Stimulated activated CD4-positive, alpha-beta T cell treated with anti-CD3 and anti-CD28 coated beads, Interleukin-1b, Interleukin-23, amount 100 ng/mL, for 1 hour (primary cell): Measurements from ENCODE around the gene ABAT.

Experiments
- DNase-seq, 2 donors: peaks; one replicate each; pipeline ENCODE4 v3.0.0-alpha.2; 2020; ENCODE audit warnings: low read depth in 2 of 2

The ABAT gene

DNA sequence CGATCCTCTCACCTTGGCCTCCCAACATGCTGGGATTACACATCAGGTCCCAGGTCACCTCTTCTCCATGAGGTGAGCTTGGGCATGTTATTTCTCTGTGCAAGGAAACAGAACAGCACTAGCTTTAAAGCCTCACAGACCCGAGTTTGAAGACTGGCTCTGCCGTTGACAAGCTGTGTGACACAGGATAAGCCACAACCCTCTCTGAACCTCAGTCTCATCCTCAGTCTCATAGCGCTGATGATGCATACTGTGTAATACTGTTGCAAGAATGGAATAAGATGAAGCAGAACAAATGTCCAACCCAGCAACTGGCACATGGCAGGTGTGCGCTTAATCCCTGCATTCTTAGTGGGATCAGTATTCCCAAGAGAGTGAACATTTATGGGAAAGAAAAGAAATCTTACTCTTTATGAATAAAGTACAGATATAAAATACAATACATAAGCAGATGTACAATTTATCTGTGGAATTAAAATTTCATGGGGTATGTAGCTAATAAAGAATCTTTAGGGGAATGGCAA is 43.5 kb downstream of the ABAT start:
- no peak for DNase-seq

DNA sequence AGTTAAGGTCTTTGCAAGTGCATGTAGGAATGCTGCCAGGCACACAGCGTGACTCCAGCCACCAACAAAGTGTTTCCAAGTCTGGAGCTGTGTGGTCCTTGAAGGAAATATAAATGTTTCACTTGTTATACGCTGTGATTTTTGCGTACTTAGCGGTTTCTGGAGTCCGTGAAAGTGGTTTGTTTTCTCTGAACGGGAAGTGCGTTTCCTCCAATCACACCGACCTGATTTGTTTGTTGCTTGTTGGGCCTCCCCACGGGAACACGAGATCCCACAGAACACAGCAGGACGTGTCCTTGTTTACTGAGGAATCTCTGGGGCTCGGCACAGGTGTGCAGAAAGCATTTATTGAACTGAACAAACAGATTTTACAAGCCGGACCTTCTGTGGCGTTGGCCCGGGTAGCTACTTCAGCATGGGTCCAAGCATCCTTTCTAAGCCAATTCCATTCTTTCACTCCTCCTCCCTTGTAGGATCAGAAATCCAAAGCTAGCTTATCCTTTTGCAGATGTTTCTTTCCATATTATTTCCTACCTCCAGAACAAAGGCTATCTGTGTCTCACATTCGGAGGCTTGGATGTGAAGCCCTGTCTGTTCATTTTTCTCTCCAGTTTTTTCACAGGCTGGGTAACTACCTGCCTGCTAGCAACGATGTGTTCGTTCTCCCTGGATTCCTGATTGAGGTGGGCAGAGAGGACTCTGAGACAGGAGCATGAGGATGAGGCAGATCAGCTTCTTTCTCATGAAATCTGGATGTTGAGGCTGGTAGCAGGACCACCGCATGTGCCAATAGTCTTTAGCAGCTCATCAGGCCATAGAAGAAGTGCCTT is 44.6 kb downstream of the ABAT start:
- no peak for DNase-seq

GRCh38 chr16:8720080-8720966 is 45.9 kb downstream of the ABAT start:
- no peak for DNase-seq

DNA sequence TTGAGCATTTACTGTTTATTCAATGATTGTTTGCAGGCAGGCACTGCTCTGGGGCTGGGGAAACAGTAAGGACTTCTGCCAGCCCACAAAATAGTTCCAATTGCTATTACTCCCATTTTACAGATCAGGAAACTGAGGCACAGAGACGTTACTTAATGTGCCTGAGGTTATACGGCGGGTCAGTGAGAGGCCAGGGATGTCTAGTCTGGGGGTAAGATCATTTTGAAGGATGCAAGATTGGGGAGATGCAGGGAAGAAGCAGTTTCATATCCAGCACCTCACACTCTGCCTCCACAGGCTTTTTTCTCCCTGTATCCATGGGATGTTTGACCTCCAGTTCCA is 46.5 kb downstream of the ABAT start:
- no peak for DNase-seq

GRCh38 chr16:8721336-8722024 is 47.1 kb downstream of the ABAT start:
- DNase-seq: no peak

DNA sequence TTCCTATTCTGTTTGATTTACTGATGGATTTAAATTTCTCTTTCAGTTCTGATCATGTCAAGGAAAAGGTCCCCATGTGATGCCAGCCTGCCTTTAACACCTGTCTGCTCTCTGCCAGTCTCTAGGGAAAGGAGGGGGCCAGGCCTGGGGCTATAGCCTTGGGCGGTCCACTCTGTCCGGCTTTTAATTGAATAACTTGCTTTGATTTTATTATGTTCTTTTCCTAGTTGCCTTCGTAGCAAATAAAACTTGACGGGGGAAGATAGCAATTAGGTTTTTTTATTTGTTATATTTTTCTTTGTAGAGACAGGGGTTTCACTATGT is 47.6 kb downstream of the ABAT start:
- DNase-seq: no peak

DNA sequence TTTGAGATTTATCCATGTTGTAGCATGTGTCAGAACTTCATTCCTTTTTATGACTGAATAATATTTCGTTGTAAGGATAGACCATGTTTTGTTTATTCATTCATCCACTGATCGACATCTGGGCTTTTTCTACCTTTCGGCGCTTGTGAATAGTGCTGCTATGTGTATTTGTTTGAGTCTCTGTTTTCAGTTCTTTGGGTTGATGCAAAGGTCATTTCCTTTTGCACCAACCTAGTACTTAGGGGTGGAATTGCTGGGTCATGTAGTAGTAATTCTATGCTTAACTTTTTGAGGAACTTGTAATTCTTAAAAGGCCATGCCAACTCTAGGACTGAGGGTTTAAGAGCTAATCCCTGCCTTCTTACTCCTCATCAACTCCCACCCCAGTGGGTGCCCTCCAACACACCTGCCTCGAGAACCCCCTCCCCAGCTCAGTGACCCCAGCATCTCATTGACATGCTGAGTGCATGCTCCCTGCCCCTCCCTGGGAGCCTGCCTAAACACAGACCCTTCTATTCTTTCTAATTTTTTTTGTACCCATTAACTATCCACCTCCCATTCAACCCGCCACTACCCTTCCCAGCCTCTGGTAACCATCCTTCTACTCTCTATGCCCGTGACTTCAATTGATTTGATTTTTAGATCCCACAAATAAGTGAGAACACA is 51.2 kb downstream of the ABAT start:
- DNase-seq: no peak

GRCh38 chr16:8727131-8727806 is 52.9 kb downstream of the ABAT start:
- DNase-seq: no peak

GRCh38 chr16:8727857-8728618 is 53.6 kb downstream of the ABAT start:
- DNase-seq: no peak

DNA sequence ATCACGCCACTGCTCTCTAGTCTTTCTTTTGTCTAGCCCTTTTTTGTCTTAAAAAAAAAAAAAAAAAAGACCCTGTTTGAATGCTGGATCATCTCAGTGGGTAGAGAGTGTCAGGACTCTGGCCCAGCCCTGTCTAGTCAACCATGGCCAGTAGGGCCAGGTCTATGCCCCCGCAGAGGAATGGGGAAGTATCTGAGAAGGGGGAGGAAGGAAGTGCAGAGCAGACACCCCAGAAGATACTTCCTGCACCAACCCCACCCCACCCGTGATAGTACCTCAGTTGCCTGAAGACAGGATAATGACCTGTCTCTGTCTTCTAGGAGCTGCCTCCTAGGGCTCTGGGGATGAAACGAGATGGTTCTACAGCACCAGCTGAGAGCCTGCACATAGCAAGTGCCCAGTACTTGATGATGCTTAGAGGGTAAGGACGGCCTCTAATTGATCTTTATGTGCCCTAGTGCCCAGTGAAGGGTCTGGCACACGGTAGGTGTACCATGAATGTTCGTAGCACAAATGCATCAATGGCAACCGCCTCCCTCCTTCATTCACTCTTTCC is 55.4 kb downstream of the ABAT start:
- DNase-seq: no peak

DNA sequence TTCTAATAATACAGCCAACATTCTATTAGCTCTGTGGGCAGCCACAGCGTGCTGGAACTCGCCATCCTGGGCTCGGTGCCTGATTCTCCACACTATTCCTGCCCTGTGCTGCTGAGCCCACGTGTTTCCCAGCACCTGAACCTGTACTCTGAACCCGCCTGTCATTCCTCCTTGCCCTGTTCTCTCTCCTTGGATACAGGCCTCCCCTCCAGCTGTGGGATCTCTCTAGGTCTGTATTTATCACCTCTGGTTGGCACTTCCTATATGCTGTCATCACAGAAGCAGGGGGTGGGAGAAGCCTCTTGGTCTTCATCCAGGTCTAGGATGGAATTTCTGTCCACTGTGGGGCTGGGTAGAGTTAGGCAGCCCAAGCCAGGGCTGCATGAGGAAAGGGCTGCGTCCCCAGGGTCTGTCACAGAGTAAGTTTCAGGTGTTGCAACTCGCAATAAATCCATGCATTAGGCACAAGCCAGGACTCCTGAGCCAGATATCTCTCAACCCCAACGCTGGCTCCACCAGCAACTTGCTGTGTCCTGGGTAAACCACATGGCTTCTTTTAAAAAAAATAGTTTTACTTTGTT is 56.0 kb downstream of the ABAT start:
- DNase-seq: no peak

GRCh38 chr16:8733849-8734540 is 59.6 kb downstream of the ABAT start:
- no peak for DNase-seq

GRCh38 chr16:8735574-8735973 is 61.2 kb downstream of the ABAT start:
- DNase-seq: no peak

GRCh38 chr16:8736123-8736668 is 61.8 kb downstream of the ABAT start:
- no peak for DNase-seq

DNA sequence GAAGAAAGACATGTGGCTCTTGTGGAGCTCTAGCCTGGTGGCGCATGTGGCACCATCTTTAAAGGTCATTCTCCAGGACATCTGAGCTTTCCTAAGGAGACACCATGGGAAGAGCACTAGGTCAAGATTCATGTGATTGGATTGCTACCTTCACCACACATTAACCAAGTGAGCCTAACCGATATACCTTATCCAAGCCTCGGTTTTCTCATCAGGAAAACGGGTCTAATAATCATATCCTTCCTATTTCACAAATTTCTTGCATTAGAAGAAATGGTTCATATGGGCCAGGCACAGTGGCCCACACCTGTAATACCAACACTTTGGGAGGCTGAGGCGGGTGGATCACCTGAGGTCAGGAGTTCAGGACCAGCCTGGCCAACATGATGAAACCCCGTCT is 64.7 kb downstream of the ABAT start:
- DNase-seq: no peak

DNA sequence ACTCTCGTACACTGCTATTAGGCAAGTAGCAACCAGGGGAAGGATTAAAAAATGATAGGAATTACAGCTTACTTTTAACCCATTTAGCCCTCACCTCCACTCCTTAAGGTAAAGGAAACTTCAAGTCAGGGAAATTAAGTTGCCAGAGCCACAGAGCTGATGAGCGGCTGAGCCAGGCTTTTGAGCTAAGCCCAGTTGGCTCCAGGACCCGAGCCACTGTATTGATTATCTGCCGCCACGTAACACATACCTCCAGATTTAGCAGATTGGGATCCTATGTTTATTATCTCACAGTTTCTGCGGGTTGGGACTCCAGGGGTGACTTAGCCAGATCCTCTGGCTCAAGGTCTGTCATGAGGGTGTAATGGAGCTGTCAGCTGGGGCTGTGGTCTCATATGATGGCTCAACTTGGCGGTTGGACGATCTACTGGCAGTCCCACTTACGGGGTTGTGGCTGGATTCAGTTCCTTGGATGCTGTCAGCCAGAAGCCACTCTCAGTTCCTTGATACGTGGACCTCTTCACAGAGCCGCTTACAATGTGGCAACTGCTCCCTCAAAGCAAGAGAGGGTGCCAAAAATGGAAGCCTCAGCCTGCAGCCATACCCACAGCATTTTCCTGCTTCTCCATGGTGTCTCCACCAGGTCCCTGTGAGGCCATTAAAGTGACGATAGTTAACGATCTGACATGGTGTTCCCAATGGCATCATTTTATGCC is 65.7 kb downstream of the ABAT start:
- no peak for DNase-seq

- no peak for DNase-seq
These were observed 66.4 kb downstream of the ABAT start for GRCh38 chr16:8740775-8741355.

GRCh38 chr16:8741636-8742035 is 67.2 kb downstream of the ABAT start:
- DNase-seq: no peak
